Vagina (tissue), 2 donors: Measurements from ENCODE around the gene GSK3A.
A peak's percentile ranks its signal among the peaks of the same experiment; 100 is the strongest.

Experiments used
- CTCF ChIP-seq, 3 experiments: fragments of 450-650 bp in 2 of 3; fragments of 200-600 bp in 1 of 3; sonication (generic) in 1 of 3; IDR thresholded peaks; one replicate each; pipeline ENCODE4 v1.5.1; 2017 to 2019; ENCODE audit warnings: antibody characterized with exemption in 3 of 3, mild to moderate bottlenecking in 2 of 3, moderate library complexity in 2 of 3
- POLR2A ChIP-seq, 2 donors: fragments of 450-650 bp; IDR thresholded peaks; one replicate each; pipeline ENCODE4 v1.6.1; 2017; ENCODE audit warnings: antibody characterized with exemption in 2 of 2, mild to moderate bottlenecking in 2 of 2, moderate library complexity in 2 of 2
- POLR2AphosphoS5 ChIP-seq, 2 donors: sonication (generic); formaldehyde crosslinking; IDR thresholded peaks; one replicate each; pipeline ENCODE4 v1.9.0; 2017; ENCODE audit warnings: antibody characterized with exemption in 2 of 2, mild to moderate bottlenecking in 2 of 2, low read depth in 1 of 2; ENCODE audit not compliant: insufficient read depth in 1 of 2

- no peak for TF ChIP-seq CTCF (IDR thresholded peaks at IDR 0.05)
- peak in 1 of 2 donors; percentile 90 for TF ChIP-seq POLR2A (IDR thresholded peaks at IDR 0.05)
- TF ChIP-seq POLR2AphosphoS5 (IDR thresholded peaks at IDR 0.05; ENCODE audit: insufficient read depth in 1 of 2, low read depth in 1 of 2) = peak; percentile 96 to 98
Observed at GRCh38 chr19:42268142-42268703, 25.8 kb upstream of the GSK3A start.
